Loucy (cell line): ENCODE measurements around the gene ANKDD1A.

Source experiments
- EZH2phosphoT487 ChIP-seq: fragments of 200-600 bp; IDR thresholded peaks from 2 replicates; pipeline ENCODE4 v1.6.1; 2018; ENCODE audit warnings: antibody characterized with exemption, mild to moderate bottlenecking, moderate library complexity, borderline replicate concordance
- TF ChIP-seq, protein P1 (sequence below): fragments of 200-600 bp; sonication (generic); conservative IDR thresholded peaks from 2 replicates; pipeline ENCODE4 v1.5.1; 2014; ENCODE audit warnings: mild to moderate bottlenecking, antibody characterized with exemption, low read length

GRCh38 chr15:64985366-64986033 lies 73.8 kb downstream of the ANKDD1A start:
- TF ChIP-seq, protein P1, sequence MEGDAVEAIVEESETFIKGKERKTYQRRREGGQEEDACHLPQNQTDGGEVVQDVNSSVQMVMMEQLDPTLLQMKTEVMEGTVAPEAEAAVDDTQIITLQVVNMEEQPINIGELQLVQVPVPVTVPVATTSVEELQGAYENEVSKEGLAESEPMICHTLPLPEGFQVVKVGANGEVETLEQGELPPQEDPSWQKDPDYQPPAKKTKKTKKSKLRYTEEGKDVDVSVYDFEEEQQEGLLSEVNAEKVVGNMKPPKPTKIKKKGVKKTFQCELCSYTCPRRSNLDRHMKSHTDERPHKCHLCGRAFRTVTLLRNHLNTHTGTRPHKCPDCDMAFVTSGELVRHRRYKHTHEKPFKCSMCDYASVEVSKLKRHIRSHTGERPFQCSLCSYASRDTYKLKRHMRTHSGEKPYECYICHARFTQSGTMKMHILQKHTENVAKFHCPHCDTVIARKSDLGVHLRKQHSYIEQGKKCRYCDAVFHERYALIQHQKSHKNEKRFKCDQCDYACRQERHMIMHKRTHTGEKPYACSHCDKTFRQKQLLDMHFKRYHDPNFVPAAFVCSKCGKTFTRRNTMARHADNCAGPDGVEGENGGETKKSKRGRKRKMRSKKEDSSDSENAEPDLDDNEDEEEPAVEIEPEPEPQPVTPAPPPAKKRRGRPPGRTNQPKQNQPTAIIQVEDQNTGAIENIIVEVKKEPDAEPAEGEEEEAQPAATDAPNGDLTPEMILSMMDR = no peak
- no peak for TF ChIP-seq EZH2phosphoT487
